GM23338 (cell line): Measurements from ENCODE around the gene FMN2. TPM values are rescaled to one million over a fixed set of nuclear protein-coding genes. Genes with fewer than 3 reads are reported as not detected.

Experiments used
- ATAC-seq: fragments of 200-7000 bp; cut with Tn5 transposase; 3 replicates; pipeline ENCODE4 v1.9.1; 2020
- DNase-seq: peaks from one replicate; pipeline ENCODE4 v3.0.0-alpha.2; 2015; ENCODE audit warnings: low spot score
- H2AFZ ChIP-seq: fragments of 200-600 bp; sonication (generic); 2 replicates; pipeline ENCODE4 v1.8.0; 2016; ENCODE audit warnings: antibody characterized with exemption, mild to moderate bottlenecking, moderate library complexity
- H3F3A ChIP-seq: fragments of 200-600 bp; sonication (generic); replicated peaks from 2 replicates; pipeline ENCODE4 v1.8.0; 2017; ENCODE audit warnings: antibody characterized with exemption, mixed run types, low read depth
- H3K27ac ChIP-seq: fragments of 200-600 bp; sonication (generic); 2 replicates; pipeline ENCODE4 v1.6.1; 2016; ENCODE audit warnings: low read depth
- H3K27me3 ChIP-seq: fragments of 200-600 bp; sonication (generic); 2 replicates; pipeline ENCODE4 v1.8.0; 2016; ENCODE audit warnings: mild to moderate bottlenecking, mixed run types, moderate library complexity; ENCODE audit not compliant: insufficient read depth
- H3K36me3 ChIP-seq: fragments of 200-600 bp; sonication (generic); 2 replicates; pipeline ENCODE4 v1.8.0; 2016; ENCODE audit warnings: mild to moderate bottlenecking; ENCODE audit not compliant: insufficient read depth
- H3K4me1 ChIP-seq: fragments of 200-600 bp; sonication (generic); 2 replicates; pipeline ENCODE4 v1.8.0; 2016; ENCODE audit warnings: mild to moderate bottlenecking, moderate library complexity; ENCODE audit not compliant: insufficient read depth
- H3K4me2 ChIP-seq: fragments of 200-600 bp; sonication (generic); 2 replicates; pipeline ENCODE4 v1.7.1; 2017; ENCODE audit warnings: mixed run types
- H3K4me3 ChIP-seq: fragments of 200-600 bp; sonication (generic); 2 replicates; pipeline ENCODE4 v1.6.1; 2016; ENCODE audit warnings: mixed run types
- H3K79me2 ChIP-seq: fragments of 200-600 bp; sonication (generic); replicated peaks from 2 replicates; pipeline ENCODE4 v1.8.0; 2017; ENCODE audit warnings: mild to moderate bottlenecking; ENCODE audit not compliant: insufficient read depth
- H3K9me2 ChIP-seq: fragments of 200-600 bp; sonication (generic); 2 replicates; pipeline ENCODE4 v1.8.0; 2017; ENCODE audit not compliant: insufficient read depth
- H4K20me1 ChIP-seq: fragments of 200-600 bp; sonication (generic); replicated peaks from 2 replicates; pipeline ENCODE4 v1.8.0; 2017; ENCODE audit warnings: mild to moderate bottlenecking; ENCODE audit not compliant: insufficient read depth
- H3K27ac Mint-ChIP-seq: 2 replicates; pipeline ENCODE4 v1.8.0; 2020; ENCODE audit warnings: inconsistent platforms, mild to moderate bottlenecking, moderate library complexity, mixed read lengths
- H3K27me3 Mint-ChIP-seq: 3 replicates; pipeline ENCODE4 v1.8.0; 2022; ENCODE audit warnings: low read depth, mild to moderate bottlenecking, moderate library complexity, mixed read lengths, inconsistent platforms; ENCODE audit not compliant: insufficient read depth, poor library complexity
- H3K36me3 Mint-ChIP-seq: 3 replicates; pipeline ENCODE4 v1.8.0; 2021; ENCODE audit warnings: low read depth, mild to moderate bottlenecking, inconsistent platforms, moderate library complexity, mixed read lengths
- H3K4me1 Mint-ChIP-seq: 3 replicates; pipeline ENCODE4 v1.8.0; 2020; ENCODE audit warnings: mild to moderate bottlenecking, inconsistent platforms, mixed read lengths
- H3K4me3 Mint-ChIP-seq: 3 replicates; pipeline ENCODE4 v1.8.0; 2021; ENCODE audit warnings: moderate library complexity, mild to moderate bottlenecking, inconsistent platforms, mixed read lengths
- H3K9me3 Mint-ChIP-seq: 3 replicates; pipeline ENCODE4 v1.8.0; 2020; ENCODE audit warnings: moderate library complexity, mild to moderate bottlenecking, inconsistent platforms, mixed read lengths
- CTCF ChIP-seq, 2 experiments: fragments of 200-600 bp in 1 of 2; sonication (generic) in 1 of 2; conservative IDR thresholded peaks; 2 replicates each; pipeline versions ENCODE4 v1.5.1 to v1.6.1; 2016 to 2017; ENCODE audit warnings: antibody characterized with exemption in 2 of 2, low read depth in 2 of 2, mild to moderate bottlenecking in 2 of 2, moderate library complexity in 1 of 2
- ETS1 ChIP-seq: IDR thresholded peaks from 2 replicates; pipeline ENCODE4 v1.6.1; 2016; ENCODE audit warnings: antibody characterized with exemption
- EZH2 ChIP-seq: fragments of 200-600 bp; sonication (generic); IDR thresholded peaks from one replicate; pipeline ENCODE4 v1.8.0; 2017; ENCODE audit warnings: antibody characterized with exemption, mild to moderate bottlenecking, low read depth; ENCODE audit not compliant: unreplicated experiment
- EZH2phosphoT487 ChIP-seq: fragments of 200-600 bp; sonication (generic); IDR thresholded peaks from one replicate; pipeline ENCODE4 v1.8.1; 2018; ENCODE audit warnings: antibody characterized with exemption; ENCODE audit not compliant: unreplicated experiment
- JUNB ChIP-seq: IDR thresholded peaks from one replicate; pipeline ENCODE4 v1.6.1; 2016; ENCODE audit warnings: antibody characterized with exemption; ENCODE audit not compliant: unreplicated experiment
- NANOG ChIP-seq: IDR thresholded peaks from 2 replicates; pipeline ENCODE4 v1.6.1; 2016; ENCODE audit warnings: antibody characterized with exemption, borderline replicate concordance
- POLR2AphosphoS5 ChIP-seq: IDR thresholded peaks from 2 replicates; pipeline ENCODE4 v1.6.1; 2016; ENCODE audit warnings: antibody characterized with exemption, low read depth
- REST ChIP-seq: IDR thresholded peaks from one replicate; pipeline ENCODE4 v1.6.1; 2018; ENCODE audit warnings: antibody characterized with exemption; ENCODE audit not compliant: unreplicated experiment
- STAT1 ChIP-seq: IDR thresholded peaks from one replicate; pipeline ENCODE4 v1.6.1; 2016; ENCODE audit warnings: antibody characterized with exemption; ENCODE audit not compliant: unreplicated experiment
- ZNF462 ChIP-seq: fragments of 250-450 bp; sonication (Bioruptor Pico); IDR thresholded peaks from 2 replicates; pipeline ENCODE4 v1.5.0; 2020; ENCODE audit warnings: mild to moderate bottlenecking, moderate library complexity
- polyA plus RNA-seq: library from polyadenylated mRNA; unstranded; fragments of >200 nt; fragmentation: Nextera tagmentation; extraction: Ambion mirVana; gene quantifications from 2 replicates; pipeline ENCODE4 v1.2.1, GENCODE V29; 2016
- total RNA-seq: library from RNA; depleted of rRNA; stranded (reverse); fragments of >200 nt; shearing (Covaris generic); gene quantifications from 2 replicates; pipeline ENCODE4 v1.2.3, GENCODE V29; 2014

Gene FMN2
- total and polyA plus RNA-seq, 2 experiments from 2014 or later: 1.5 to 2.5 TPM

- Mint-ChIP-seq H3K4me3 (no peak overlapping the region), H3K4me1 (no peaks in the 10 kb centered on the region), H3K27ac (no peak overlapping the region), H3K36me3 (no peaks in the 10 kb centered on the region), H3K27me3 (no peaks in the 10 kb centered on the region), H3K9me3 (peaks cover 1% of the 10 kb centered on the region; the same call in 1 of the 3 replicates)
- Histone ChIP-seq H3K4me1 (no peaks in the 10 kb centered on the region), H3K27ac (no peak overlapping the region), H3K4me2 (no peak overlapping the region), H3K27me3 (no peaks in the 10 kb centered on the region), H3K79me2 (no peaks in the 10 kb centered on the region), H3K9me2 (no peaks in the 10 kb centered on the region), H3K36me3 (no peaks in the 10 kb centered on the region), H3F3A (no peaks in the 10 kb centered on the region), H4K20me1 (no peaks in the 10 kb centered on the region), H2AFZ (no peak overlapping the region), H3K4me3 (no peak overlapping the region)
- DNase-seq (no peak), ATAC-seq (no peak)
- TF ChIP-seq EZH2: no peak
- no peak for TF ChIP-seq ETS1
- TF ChIP-seq JUNB: no peak
- TF ChIP-seq NANOG: no peak
- no peak for TF ChIP-seq REST
- TF ChIP-seq ZNF462 (CRISPR knock-in tag): no peak
- no peak for TF ChIP-seq POLR2AphosphoS5
- no peak for TF ChIP-seq CTCF (conservative IDR thresholded peaks at IDR 0.05; ENCODE audit: low read depth in 2 of 2)
- TF ChIP-seq STAT1: no peak
- no peak for TF ChIP-seq EZH2phosphoT487
Measured at GRCh38 chr1:240170806-240171205, 79.1 kb downstream of the FMN2 start.
